HepG2 (cell line): ENCODE results near the gene PFKP. TPM values are rescaled to one million over a fixed set of nuclear protein-coding genes. Genes with fewer than 3 reads are reported as not detected.

Source experiments
- ATAC-seq: fragments of 200-7000 bp; cut with Tn5 transposase; 3 replicates; pipeline ENCODE4 v1.9.1; 2020; ENCODE audit warnings: mild to moderate bottlenecking, moderate library complexity
- BruUV-seq: library from RNA; stranded (reverse); fragments of 400-500 nt; replicated peaks from 2 replicates; lab custom pipeline; 2021; lab: Mats Ljungman, UMichigan
- CTCF ChIA-PET: fragments of 300-600 bp; formaldehyde crosslinking; extraction: SDS; loops from one replicate; lab custom pipeline; 2021; ENCODE audit warnings: low total read pairs, inconsistent platforms, low intra/inter-chr PET ratio; lab: Yijun Ruan, JAX
- POLR2A ChIA-PET: fragments of 350-600 bp; sonication (Branson Sonifier 250); formaldehyde crosslinking; loops from one replicate; lab custom pipeline; 2020; ENCODE audit warnings: antibody characterized with exemption, inconsistent platforms; lab: Yijun Ruan, JAX
- DNase-seq: peaks from one replicate; pipeline ENCODE4 v3.0.0-alpha.2; 2015; ENCODE audit warnings: low spot score
- FAIRE-seq: peaks from 3 replicates; lab custom pipeline; 2011; peaks lifted over from hg19 to GRCh38; lab: Jason Lieb, UNC
- H2AFZ ChIP-seq: one replicate; pipeline ENCODE4 v1.6.1; 2011; ENCODE audit warnings: low read length, inconsistent platforms
- H3K27ac ChIP-seq: fragments of 300-600 bp; 3 replicates; pipeline ENCODE4 v1.8.0; 2011; ENCODE audit warnings: mixed run types, mild to moderate bottlenecking, mixed read lengths, low read length, inconsistent platforms; ENCODE audit not compliant: insufficient read depth; ENCODE audit errors: extremely low read length
- H3K27me3 ChIP-seq, 2 experiments: fragments of 200-600 bp in 1 of 2; 2 replicates in 1 of 2; 3 replicates in 1 of 2; pipeline versions ENCODE4 v1.6.0 to v1.8.0; 2011; ENCODE audit warnings: low read length in 2 of 2, mild to moderate bottlenecking in 2 of 2, moderate library complexity in 2 of 2, inconsistent platforms in 1 of 2; ENCODE audit not compliant: insufficient read depth in 2 of 2, control insufficient read depth in 1 of 2
- H3K36me3 ChIP-seq, 2 experiments: fragments of 200-600 bp in 1 of 2; replicated peaks in 1 of 2; 2 replicates in 1 of 2; 3 replicates in 1 of 2; pipeline versions ENCODE4 v1.5.1 to v1.8.0; 2011; ENCODE audit warnings: low read length in 2 of 2, inconsistent platforms in 1 of 2; ENCODE audit not compliant: insufficient read depth in 2 of 2, control insufficient read depth in 1 of 2
- H3K4me1 ChIP-seq: 2 replicates; pipeline ENCODE4 v1.5.1; 2012; ENCODE audit warnings: low read length, inconsistent platforms; ENCODE audit not compliant: insufficient read depth
- H3K4me2 ChIP-seq: 2 replicates; pipeline ENCODE4 v1.6.0; 2011; ENCODE audit warnings: low read depth, low read length, inconsistent platforms
- H3K4me3 ChIP-seq, 3 experiments: fragments of 200-600 bp in 1 of 3; sonication (generic), shearing (Covaris generic) in 1 of 3; replicated peaks in 1 of 3; 2 replicates each; pipeline ENCODE4 v1.5.1; 2011 to 2016; ENCODE audit warnings: low read length in 3 of 3, inconsistent platforms in 2 of 3, low read depth in 2 of 3, mild to moderate bottlenecking in 2 of 3, control low read depth in 1 of 3, mixed read lengths in 1 of 3; ENCODE audit not compliant: insufficient read depth in 1 of 3
- H3K79me2 ChIP-seq: one replicate; pipeline ENCODE4 v1.6.1; 2011; ENCODE audit warnings: low read length, inconsistent platforms; ENCODE audit not compliant: insufficient read depth
- H3K9ac ChIP-seq: 2 replicates; pipeline ENCODE4 v1.6.0; 2011; ENCODE audit warnings: mild to moderate bottlenecking, low read depth, low read length, inconsistent platforms; ENCODE audit not compliant: insufficient read depth
- H3K9me3 ChIP-seq: 2 replicates; pipeline ENCODE4 v1.5.1; 2012; ENCODE audit warnings: mild to moderate bottlenecking, low read length
- H4K20me1 ChIP-seq: 2 replicates; pipeline ENCODE4 v1.6.0; 2011; ENCODE audit warnings: inconsistent platforms, mild to moderate bottlenecking, low read length, moderate library complexity; ENCODE audit not compliant: insufficient read depth
- BRD4 ChIP-seq: sonication (generic); formaldehyde crosslinking; IDR thresholded peaks from 2 replicates; pipeline ENCODE4 v1.4.0; 2020; ENCODE audit warnings: missing genetic modification reagents
- SIX4 ChIP-seq: sonication (generic); formaldehyde crosslinking; IDR thresholded peaks from 2 replicates; pipeline ENCODE4 v1.4.0; 2020; ENCODE audit warnings: missing genetic modification reagents
- SNAPC5 ChIP-seq: sonication (generic); formaldehyde crosslinking; IDR thresholded peaks from 2 replicates; pipeline ENCODE4 v1.8.1; 2023; ENCODE audit warnings: mild to moderate bottlenecking, missing genetic modification reagents, borderline replicate concordance
- TAF15 ChIP-seq: fragments of 200-400 bp; formaldehyde crosslinking; IDR thresholded peaks from one replicate; pipeline ENCODE4 v1.6.1; 2018; ENCODE audit warnings: mild to moderate bottlenecking, low read depth, low read length; ENCODE audit not compliant: poor library complexity, severe bottlenecking
- WIZ ChIP-seq: sonication (generic); formaldehyde crosslinking; IDR thresholded peaks from 2 replicates; pipeline ENCODE4 v1.5.1; 2020; ENCODE audit warnings: mild to moderate bottlenecking, missing genetic modification reagents
- ZBTB38 ChIP-seq: sonication (generic); formaldehyde crosslinking; IDR thresholded peaks from 2 replicates; pipeline ENCODE4 v1.5.1; 2020; ENCODE audit warnings: mild to moderate bottlenecking, missing genetic modification reagents
- ZFP36 ChIP-seq: fragments of 150-350 bp; IDR thresholded peaks from 2 replicates; pipeline ENCODE4 v1.6.1; 2018; ENCODE audit warnings: borderline replicate concordance, low read length, low read depth; ENCODE audit not compliant: partially characterized antibody
- WGBS: methylation state at CpG from one replicate; pipeline ENCODE4 v1.1.6; 2017; ENCODE audit warnings: low lambda C conversion rate; 5-methylcytosine and 5-hydroxymethylcytosine counted together
- in situ Hi-C: cut with HindIII; loops from 2 replicates; pipeline ENCODE4 v1.10.0; 2017; ENCODE audit warnings: low pct_unique_long_range_greater_than_20kb; ENCODE audit not compliant: extremely low pct_ligation_motif_present
- intact Hi-C: fragments of 100-400 bp; cut with micrococcal nuclease; formaldehyde crosslinking; loops from one replicate; pipeline ENCODE4 v1.10.0; 2022; ENCODE audit not compliant: unreplicated experiment
- polyA plus RNA-seq, 8 experiments: library from polyadenylated mRNA; depleted of rRNA in 3 of 8; stranded (reverse) in 7 of 8; unstranded in 1 of 8; fragments of >200 nt; fragmentation: Illumina TruSeq in 4 of 8; extraction: Trizol in 4 of 8; gene quantifications; 2 replicates each; pipeline versions ENCODE4 v1.2.1 to v1.2.3, GENCODE V29; 2011 to 2016; ENCODE audit warnings: low read depth in 4 of 8, missing spikeins in 1 of 8, mixed read lengths in 1 of 8; ENCODE audit not compliant: insufficient read depth in 1 of 8
- total RNA-seq, 5 experiments: library from RNA; depleted of rRNA; stranded (reverse); fragments of >200 nt; fragmentation: Illumina TruSeq; extraction: Trizol; gene quantifications; 2 replicates each; pipeline ENCODE4 v1.2.3, GENCODE V29; 2016; ENCODE audit warnings: low read depth in 1 of 5
- TF ChIP-seq, protein P1 (sequence below): sonication (generic); formaldehyde crosslinking; IDR thresholded peaks from 2 replicates; pipeline ENCODE4 v1.4.0; 2020; ENCODE audit warnings: mild to moderate bottlenecking, missing genetic modification reagents
- TF ChIP-seq, protein P2 (sequence below): sonication (generic); formaldehyde crosslinking; IDR thresholded peaks from 2 replicates; pipeline ENCODE4 v1.4.0; 2020; ENCODE audit warnings: missing genetic modification reagents
- TF ChIP-seq, protein P3 (sequence below): sonication (generic); formaldehyde crosslinking; IDR thresholded peaks from 2 replicates; pipeline ENCODE4 v1.8.1; 2023; ENCODE audit warnings: missing genetic modification reagents, mild to moderate bottlenecking, borderline replicate concordance

PFKP gene
- total and polyA plus RNA-seq, 2 of the 13 experiments (the other 11 are each of a cell fraction or from before 2014, with no cell fraction given), result 0.80 to 2.4 TPM

DNA sequence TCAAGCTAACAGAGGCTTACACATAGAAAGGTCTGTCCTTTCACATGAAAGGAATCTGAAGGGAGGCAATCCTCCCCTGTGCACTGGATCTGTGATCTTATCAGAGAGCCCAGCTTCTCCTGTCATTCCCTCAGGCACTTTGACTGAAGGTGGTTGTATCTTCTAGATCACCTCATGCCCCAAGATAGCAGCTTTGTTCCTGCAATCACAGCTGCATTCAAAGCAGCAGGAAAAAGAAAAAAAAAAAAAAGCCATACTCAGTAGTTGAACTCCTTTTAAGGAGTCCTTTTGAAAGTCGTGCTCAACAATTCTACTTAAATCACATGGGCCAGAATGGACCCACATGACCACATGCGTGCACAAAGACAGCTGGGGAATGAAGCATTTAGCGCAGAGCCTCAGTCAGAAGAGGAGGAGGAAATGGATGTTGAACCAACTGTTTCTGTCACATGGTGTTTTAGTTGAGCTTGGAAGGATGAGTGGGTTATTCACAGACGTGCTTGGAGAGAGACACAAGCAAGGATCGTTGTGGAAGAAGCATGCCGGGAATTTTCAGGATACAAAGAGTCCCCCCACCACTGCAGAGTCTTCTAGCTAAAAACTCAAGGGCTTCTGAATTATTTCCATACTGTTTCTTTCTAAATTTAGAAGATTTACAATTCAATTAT lies 13.0 kb upstream of the PFKP start:
- Histone ChIP-seq H4K20me1 (no peaks in the 10 kb centered on the region), H3K9ac (no peak overlapping the region), H3K27ac (no peak overlapping the region), H3K79me2 (no peaks in the 10 kb centered on the region), H3K4me1 (peaks cover 9% of the 10 kb centered on the region)
- FAIRE-seq, result no peak
- no peak for ATAC-seq
- in situ Hi-C loops (no loop called here), intact Hi-C loops (no loop called here)
- POLR2A ChIA-PET, result no interaction called here
- BruUV-seq, result no TSS peak
- DNase-seq, result no peak
- TF ChIP-seq WIZ (CRISPR knock-in tag) (no peak), ZFP36 (no peak), SIX4 (CRISPR knock-in tag) (no peak)
- TF ChIP-seq, all 625 proteins: peak for 0
- Histone ChIP-seq H3K27me3 (peaks cover 0 to 6% of the 10 kb centered on the region in 2 experiments; a peak in 1 of 5 replicates), H3K4me2 (no peak overlapping the region), H3K36me3 (no peaks in the 10 kb centered on the region), H3K9me3 (no peaks in the 10 kb centered on the region), H2AFZ (no peak overlapping the region), H3K4me3 (no peak overlapping the region)
- WGBS, result 2% methylated on average over 6 of the region's 6 CpGs
- CTCF ChIA-PET, result no interaction called here

DNA sequence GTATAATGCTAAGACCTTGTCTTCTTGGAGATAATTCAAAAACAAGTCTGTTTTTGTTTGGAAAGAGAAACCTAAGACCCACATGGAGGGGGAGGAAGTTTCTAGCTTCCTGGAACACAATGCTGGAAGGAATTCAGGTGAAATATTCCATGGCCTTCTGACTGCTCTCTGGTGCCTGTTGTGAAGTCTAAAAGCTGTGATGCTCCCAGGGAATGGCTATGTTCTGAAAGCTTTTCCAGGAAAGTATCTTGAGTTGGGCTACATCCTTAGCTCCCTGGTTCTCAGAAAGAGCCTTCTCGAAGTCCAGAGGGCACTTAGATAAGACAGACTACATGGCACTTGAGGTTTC lies 12.5 kb upstream of the PFKP start:
- H4K20me1 ChIP-seq, result no peaks in the 10 kb centered on the region
- DNase-seq, result no peak
- no peaks in the 10 kb centered on the region for H3K79me2 ChIP-seq
- no peak overlapping the region for H3K4me2 ChIP-seq
- H3K9me3 ChIP-seq, result no peaks in the 10 kb centered on the region
- BruUV-seq, result no TSS peak
- H3K36me3 ChIP-seq, result no peaks in the 10 kb centered on the region
- no peak overlapping the region for H3K27ac ChIP-seq
- in situ Hi-C loops, result no loop called here
- no peak overlapping the region for H3K4me3 ChIP-seq
- CTCF ChIA-PET, result no interaction called here
- intact Hi-C loops, result no loop called here
- WGBS, result 13% methylated on average over 1 of the region's 1 CpG
- no peak overlapping the region for H3K9ac ChIP-seq
- peaks cover 9% of the 10 kb centered on the region for H3K4me1 ChIP-seq
- FAIRE-seq, result no peak
- POLR2A ChIA-PET, result no interaction called here
- H3K27me3 ChIP-seq, result peaks cover 0 to 6% of the 10 kb centered on the region in 2 experiments; a peak in 1 of 5 replicates
- ATAC-seq, result no peak
- no peak overlapping the region for H2AFZ ChIP-seq
- TF ChIP-seq, protein P1, sequence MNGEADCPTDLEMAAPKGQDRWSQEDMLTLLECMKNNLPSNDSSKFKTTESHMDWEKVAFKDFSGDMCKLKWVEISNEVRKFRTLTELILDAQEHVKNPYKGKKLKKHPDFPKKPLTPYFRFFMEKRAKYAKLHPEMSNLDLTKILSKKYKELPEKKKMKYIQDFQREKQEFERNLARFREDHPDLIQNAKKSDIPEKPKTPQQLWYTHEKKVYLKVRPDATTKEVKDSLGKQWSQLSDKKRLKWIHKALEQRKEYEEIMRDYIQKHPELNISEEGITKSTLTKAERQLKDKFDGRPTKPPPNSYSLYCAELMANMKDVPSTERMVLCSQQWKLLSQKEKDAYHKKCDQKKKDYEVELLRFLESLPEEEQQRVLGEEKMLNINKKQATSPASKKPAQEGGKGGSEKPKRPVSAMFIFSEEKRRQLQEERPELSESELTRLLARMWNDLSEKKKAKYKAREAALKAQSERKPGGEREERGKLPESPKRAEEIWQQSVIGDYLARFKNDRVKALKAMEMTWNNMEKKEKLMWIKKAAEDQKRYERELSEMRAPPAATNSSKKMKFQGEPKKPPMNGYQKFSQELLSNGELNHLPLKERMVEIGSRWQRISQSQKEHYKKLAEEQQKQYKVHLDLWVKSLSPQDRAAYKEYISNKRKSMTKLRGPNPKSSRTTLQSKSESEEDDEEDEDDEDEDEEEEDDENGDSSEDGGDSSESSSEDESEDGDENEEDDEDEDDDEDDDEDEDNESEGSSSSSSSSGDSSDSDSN, result no peak
- TF ChIP-seq, protein P2, sequence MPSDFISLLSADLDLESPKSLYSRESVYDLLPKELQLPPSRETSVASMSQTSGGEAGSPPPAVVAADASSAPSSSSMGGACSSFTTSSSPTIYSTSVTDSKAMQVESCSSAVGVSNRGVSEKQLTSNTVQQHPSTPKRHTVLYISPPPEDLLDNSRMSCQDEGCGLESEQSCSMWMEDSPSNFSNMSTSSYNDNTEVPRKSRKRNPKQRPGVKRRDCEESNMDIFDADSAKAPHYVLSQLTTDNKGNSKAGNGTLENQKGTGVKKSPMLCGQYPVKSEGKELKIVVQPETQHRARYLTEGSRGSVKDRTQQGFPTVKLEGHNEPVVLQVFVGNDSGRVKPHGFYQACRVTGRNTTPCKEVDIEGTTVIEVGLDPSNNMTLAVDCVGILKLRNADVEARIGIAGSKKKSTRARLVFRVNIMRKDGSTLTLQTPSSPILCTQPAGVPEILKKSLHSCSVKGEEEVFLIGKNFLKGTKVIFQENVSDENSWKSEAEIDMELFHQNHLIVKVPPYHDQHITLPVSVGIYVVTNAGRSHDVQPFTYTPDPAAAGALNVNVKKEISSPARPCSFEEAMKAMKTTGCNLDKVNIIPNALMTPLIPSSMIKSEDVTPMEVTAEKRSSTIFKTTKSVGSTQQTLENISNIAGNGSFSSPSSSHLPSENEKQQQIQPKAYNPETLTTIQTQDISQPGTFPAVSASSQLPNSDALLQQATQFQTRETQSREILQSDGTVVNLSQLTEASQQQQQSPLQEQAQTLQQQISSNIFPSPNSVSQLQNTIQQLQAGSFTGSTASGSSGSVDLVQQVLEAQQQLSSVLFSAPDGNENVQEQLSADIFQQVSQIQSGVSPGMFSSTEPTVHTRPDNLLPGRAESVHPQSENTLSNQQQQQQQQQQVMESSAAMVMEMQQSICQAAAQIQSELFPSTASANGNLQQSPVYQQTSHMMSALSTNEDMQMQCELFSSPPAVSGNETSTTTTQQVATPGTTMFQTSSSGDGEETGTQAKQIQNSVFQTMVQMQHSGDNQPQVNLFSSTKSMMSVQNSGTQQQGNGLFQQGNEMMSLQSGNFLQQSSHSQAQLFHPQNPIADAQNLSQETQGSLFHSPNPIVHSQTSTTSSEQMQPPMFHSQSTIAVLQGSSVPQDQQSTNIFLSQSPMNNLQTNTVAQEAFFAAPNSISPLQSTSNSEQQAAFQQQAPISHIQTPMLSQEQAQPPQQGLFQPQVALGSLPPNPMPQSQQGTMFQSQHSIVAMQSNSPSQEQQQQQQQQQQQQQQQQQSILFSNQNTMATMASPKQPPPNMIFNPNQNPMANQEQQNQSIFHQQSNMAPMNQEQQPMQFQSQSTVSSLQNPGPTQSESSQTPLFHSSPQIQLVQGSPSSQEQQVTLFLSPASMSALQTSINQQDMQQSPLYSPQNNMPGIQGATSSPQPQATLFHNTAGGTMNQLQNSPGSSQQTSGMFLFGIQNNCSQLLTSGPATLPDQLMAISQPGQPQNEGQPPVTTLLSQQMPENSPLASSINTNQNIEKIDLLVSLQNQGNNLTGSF, result no peak
- no peak for TF ChIP-seq SNAPC5
- no peak for TF ChIP-seq TAF15
- TF ChIP-seq BRD4, result no peak
- TF ChIP-seq, protein P3, sequence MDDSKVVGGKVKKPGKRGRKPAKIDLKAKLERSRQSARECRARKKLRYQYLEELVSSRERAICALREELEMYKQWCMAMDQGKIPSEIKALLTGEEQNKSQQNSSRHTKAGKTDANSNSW (CRISPR knock-in tag), result no peak
- no peak for TF ChIP-seq ZBTB38 (CRISPR knock-in tag)
